Measurements from ENCODE around the gene STK11.
"Not testable (repeated sequence)": the region's sequence is repeated elsewhere in the genome, so short reads cannot be mapped to it uniquely, and the experiment has no call there.

STK11 gene

DNA sequence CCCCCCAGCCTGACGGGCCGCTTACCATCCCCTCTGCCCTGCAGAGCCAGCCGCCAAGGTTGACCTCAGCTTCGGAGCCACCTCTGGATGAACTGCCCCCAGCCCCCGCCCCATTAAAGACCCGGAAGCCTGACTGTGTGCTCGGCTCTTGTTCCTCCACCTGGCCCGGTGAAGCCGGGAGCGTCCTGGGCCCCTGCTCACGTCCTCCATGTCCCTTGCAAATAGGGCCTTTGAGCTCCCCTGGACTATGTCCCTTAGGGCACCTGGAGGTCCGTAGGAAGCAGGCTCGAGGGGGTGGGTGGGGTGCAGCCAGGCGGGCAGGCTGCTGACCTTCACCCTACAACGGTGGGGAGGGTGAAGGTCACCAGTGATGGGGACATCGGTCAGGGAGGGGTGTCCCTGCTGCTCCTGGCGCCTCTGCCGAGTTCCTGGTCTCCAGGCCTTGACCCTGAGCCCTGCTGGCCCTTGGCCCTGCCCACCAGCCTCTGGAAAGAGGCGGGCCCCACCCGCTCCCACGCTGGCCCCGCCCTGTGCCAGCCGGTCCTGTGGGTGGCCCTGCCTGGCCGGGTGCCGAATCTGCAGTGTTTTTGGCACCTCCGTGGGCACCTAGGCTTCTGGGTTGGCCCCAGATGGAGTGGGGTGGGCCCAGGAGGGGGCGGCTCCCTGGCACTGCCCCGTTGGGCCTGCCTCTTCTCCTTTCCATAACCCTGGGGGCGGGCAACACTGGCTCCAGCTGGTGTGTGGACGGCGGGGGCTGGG, 39.3 kb downstream of the STK11 start:
- Histone ChIP-seq H3K36me3 (ENCODE audit: control insufficient read depth in 5 of 5, insufficient read depth in 5 of 5, low read length in 5 of 5) (no peaks in the 10 kb centered on the region), H3K9me3 (ENCODE audit: control insufficient read depth in 5 of 5, low read length in 5 of 5) (no peaks in the 10 kb centered on the region), H3K27ac (ENCODE audit: low read depth, low read length) (peak overlapping the region; percentile 94), H3K4me3 (ENCODE audit: low read depth in 1 of 5, low read length in 5 of 5) (peak overlapping the region in 4 of 5 donors; percentile 27 to 55 (median 40)), H3K4me1 (ENCODE audit: control insufficient read depth in 5 of 5, insufficient read depth in 5 of 5, low read length in 5 of 5) (peaks cover 0 to 69% (median 63%) of the 10 kb centered on the region in 5 donors), H3K9ac (ENCODE audit: low read length in 5 of 5) (peak overlapping the region; percentile 33 to 72 (median 42)), H3K27me3 (ENCODE audit: control insufficient read depth in 5 of 5, insufficient read depth in 4 of 5, low read length in 5 of 5) (no peaks in the 10 kb centered on the region)

DNA sequence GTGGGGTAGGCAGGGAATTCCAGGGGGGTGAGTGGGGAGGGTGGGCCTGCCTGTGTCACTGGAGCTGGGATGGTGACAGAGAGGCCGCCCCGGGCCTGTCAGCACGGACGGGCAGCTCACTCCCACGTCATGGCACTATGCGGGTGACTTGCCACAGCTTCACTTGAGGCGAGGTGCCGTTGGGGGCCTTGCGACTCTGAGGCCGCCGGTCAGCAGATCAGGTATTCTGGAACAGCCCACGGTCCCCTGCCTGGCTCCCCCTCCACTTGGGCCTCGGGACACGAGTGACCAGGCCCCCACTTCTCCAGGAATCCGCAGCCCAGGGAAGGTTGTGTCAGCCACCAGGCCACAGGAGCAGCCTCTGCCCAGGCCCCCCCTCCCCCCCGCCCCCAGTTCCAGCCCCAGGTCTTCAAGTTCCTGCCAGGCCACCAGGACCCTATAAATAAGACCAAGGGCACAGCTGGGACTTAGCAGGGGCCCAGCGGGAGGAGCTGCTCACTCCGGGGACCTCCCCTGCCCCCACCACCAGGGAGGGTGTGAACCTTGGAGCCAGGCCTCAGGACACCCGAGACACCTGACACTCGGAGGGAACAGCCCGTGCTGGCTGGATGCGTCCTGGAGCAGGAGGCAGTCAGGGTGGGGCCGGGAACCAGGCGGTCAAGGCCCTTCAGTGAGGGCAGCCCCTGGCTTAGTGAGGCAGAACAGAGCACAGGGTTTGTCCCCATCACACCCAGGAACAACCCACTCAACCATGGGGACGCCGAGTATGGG, 40.1 kb downstream of the STK11 start:
- Histone ChIP-seq H3K9me3 (ENCODE audit: control insufficient read depth in 5 of 5, low read length in 5 of 5) (no peaks in the 10 kb centered on the region), H3K27ac (ENCODE audit: low read depth, low read length) (peak overlapping the region; percentile 94), H3K4me1 (ENCODE audit: control insufficient read depth in 5 of 5, insufficient read depth in 5 of 5, low read length in 5 of 5) (peaks cover 0 to 63% (median 61%) of the 10 kb centered on the region in 5 donors), H3K27me3 (ENCODE audit: control insufficient read depth in 5 of 5, insufficient read depth in 4 of 5, low read length in 5 of 5) (no peaks in the 10 kb centered on the region), H3K4me3 (ENCODE audit: low read depth in 1 of 5, low read length in 5 of 5) (no peak overlapping the region), H3K9ac (ENCODE audit: low read length in 5 of 5) (peak overlapping the region in 3 of 5 donors; percentile 30 to 72 (median 55)), H3K36me3 (ENCODE audit: control insufficient read depth in 5 of 5, insufficient read depth in 5 of 5, low read length in 5 of 5) (no peaks in the 10 kb centered on the region)

DNA sequence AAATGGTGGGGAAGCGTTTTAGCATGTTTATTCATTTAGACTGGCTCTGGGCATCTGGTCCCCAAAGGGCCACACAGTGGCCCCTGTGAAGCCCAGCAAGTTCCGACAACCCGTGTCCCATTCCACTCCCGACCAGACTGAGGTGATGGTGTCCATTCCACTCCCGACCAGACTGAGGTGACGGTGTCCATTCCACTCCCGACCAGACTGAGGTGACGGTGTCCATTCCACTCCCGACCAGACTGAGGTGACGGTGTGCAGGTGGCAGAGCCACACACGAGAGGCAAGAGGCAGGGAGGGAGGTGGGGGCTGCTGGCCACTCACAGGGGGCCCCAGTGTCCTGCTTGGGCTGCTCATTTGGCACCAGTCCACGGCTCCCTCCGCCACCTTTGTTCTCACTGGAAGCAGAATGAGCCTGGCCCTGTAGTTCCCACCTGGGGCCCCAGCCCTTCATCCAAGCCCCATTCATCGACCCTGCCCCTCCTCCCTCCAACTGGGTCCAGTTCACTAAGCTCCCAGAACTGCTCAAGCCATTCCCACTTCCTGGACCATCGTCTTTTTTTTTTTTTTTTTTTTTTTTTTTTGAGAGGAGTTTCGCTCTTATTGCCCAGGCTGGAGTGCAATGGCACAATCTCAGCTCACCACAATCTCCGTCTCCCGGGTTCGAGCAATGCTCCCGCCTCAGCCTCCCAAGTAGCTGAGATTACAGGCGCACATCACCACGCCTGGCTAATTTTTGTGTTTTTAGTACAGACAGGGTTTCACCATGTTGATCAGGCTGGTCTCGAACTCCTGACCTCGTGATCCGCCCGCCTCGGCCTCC, 40.9 kb downstream of the STK11 start:
- H3K9me3 ChIP-seq (ENCODE audit: control insufficient read depth in 5 of 5, low read length in 5 of 5); H3K36me3 ChIP-seq (ENCODE audit: control insufficient read depth in 5 of 5, insufficient read depth in 5 of 5, low read length in 5 of 5); H3K27me3 ChIP-seq (ENCODE audit: control insufficient read depth in 5 of 5, insufficient read depth in 4 of 5, low read length in 5 of 5); H3K4me3 ChIP-seq (ENCODE audit: low read depth in 1 of 5, low read length in 5 of 5): not testable (repeated sequence)
- Histone ChIP-seq H3K4me1 (ENCODE audit: control insufficient read depth in 5 of 5, insufficient read depth in 5 of 5, low read length in 5 of 5) (peaks cover 2 to 60% (median 56%) of the 10 kb centered on the region in 5 donors), H3K27ac (ENCODE audit: low read depth, low read length) (peak overlapping the region; percentile 41), H3K9ac (ENCODE audit: low read length in 5 of 5) (peak overlapping the region in 1 of 5 donors; percentile 30)

DNA sequence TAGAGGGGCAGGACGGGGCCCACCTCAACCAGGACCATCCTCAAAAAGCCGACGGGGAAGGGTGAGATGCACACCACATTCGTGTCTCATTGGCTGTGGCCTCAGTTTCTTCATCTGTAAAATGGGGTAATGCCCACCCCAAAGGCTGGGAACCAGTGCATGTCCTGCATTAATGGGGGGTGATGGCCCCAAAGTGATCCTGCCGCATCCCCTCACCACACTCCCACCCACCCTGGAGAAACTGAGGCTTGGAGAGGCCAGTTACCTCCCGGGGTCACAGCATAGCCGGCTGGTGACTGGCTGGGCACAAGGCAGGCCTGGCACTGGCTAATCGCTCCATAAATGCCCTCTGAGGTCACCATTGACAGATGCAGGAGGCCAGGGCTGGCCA, 42.2 kb downstream of the STK11 start:
- peak overlapping the region in 3 of 5 donors; percentile 59 to 84 (median 69) for H3K9ac ChIP-seq (ENCODE audit: low read length in 5 of 5)
- peak overlapping the region in 4 of 5 donors; percentile 42 to 80 (median 62) for H3K4me3 ChIP-seq (ENCODE audit: low read depth in 1 of 5, low read length in 5 of 5)

DNA sequence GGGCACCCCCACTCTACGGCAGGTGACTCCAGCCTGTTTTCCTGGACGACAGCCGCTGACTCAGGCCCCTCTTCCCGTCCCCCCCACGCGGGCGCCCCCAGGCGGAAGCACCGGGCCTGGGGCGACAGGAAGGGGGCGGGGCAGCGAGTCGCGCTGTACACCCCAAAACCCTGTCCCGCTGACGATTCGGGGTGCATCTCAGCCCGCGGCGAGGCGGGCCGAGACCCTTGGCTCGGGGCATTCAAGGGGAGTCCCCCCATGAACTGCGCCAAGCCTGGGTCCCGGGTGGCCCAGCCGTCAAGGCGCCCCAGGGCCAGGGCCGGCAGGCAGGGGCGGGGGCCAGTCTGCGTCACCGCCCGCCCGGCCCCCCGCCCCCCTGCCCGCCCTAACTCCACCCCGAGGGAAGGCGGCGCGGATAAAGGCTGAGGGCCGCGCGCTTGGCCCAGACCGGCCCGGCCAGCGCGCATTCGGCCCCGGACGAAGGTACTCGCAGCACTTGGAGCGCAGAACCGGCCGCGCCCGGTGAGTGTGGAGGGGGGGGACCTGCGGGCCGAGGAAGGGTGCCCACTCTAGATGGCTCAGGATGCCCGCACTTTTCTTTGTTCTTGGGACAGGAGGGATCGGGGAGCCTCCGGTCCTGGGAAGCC, 42.7 kb downstream of the STK11 start, which contains the start of gene MIDN:
Gene MIDN (plus strand): TSS at position 445 of the 647 bp plus-strand sequence. CDS start 1,714 bp downstream, outside the sequence.
- Histone ChIP-seq H3K4me3 (ENCODE audit: low read depth in 1 of 5, low read length in 5 of 5) (peak within 1 kb of the TSS in 4 of 5 donors; percentile 63 to 80 (median 70)), H3K36me3 (ENCODE audit: control insufficient read depth in 5 of 5, insufficient read depth in 5 of 5, low read length in 5 of 5) (peaks cover 0 to 8% (median 6%) of the 10 kb centered on the region in 5 donors), H3K9ac (ENCODE audit: low read length in 5 of 5) (peak within 1 kb of the TSS in 4 of 5 donors; percentile 71 to 84 (median 80)), H3K27me3 (ENCODE audit: control insufficient read depth in 5 of 5, insufficient read depth in 4 of 5, low read length in 5 of 5) (no peaks in the 10 kb centered on the region), H3K27ac (ENCODE audit: low read depth, low read length) (peak within 1 kb of the TSS; percentile 93), H3K4me1 (ENCODE audit: control insufficient read depth in 5 of 5, insufficient read depth in 5 of 5, low read length in 5 of 5) (peaks cover 2 to 55% (median 49%) of the 10 kb centered on the region in 5 donors), H3K9me3 (ENCODE audit: control insufficient read depth in 5 of 5, low read length in 5 of 5) (no peaks in the 10 kb centered on the region)

More for the DNA sequence above, 42.2 kb downstream of the STK11 start:
- Histone ChIP-seq H3K9me3 (ENCODE audit: control insufficient read depth in 5 of 5, low read length in 5 of 5) (no peaks in the 10 kb centered on the region), H3K4me1 (ENCODE audit: control insufficient read depth in 5 of 5, insufficient read depth in 5 of 5, low read length in 5 of 5) (peaks cover 2 to 57% (median 53%) of the 10 kb centered on the region in 5 donors), H3K36me3 (ENCODE audit: control insufficient read depth in 5 of 5, insufficient read depth in 5 of 5, low read length in 5 of 5) (peaks cover 0 to 8% (median 6%) of the 10 kb centered on the region in 5 donors), H3K27me3 (ENCODE audit: control insufficient read depth in 5 of 5, insufficient read depth in 4 of 5, low read length in 5 of 5) (no peaks in the 10 kb centered on the region), H3K27ac (ENCODE audit: low read depth, low read length) (peak overlapping the region; percentile 93)

DNA sequence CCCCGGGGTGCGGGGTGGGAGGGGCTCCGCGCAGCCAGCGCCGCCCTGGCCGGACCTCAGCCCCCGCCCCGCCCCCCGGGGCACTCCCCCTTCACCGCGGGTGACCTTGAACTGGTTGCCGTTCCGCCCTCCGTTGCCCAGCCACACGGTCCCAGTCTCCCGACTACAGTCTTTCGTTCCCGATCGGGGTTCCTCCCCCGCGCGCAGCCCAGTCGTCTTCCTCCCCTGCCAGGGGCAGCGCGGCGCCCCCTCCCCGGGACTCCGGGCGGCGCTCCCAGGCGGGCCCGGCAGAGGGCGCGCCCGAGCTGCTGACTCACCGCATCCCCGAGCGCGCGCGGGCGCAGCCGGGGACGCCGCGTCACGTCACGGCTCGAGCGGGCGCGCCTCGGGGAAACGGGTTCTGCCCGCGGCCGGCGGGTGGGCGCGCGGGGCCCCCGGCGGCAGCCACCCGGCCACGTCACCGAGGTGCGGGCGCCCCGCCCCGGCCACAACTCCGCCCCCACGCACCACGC, 43.3 kb downstream of the STK11 start:
- H3K4me1 ChIP-seq (ENCODE audit: control insufficient read depth in 5 of 5, insufficient read depth in 5 of 5, low read length in 5 of 5), result peaks cover 2 to 55% (median 49%) of the 10 kb centered on the region in 5 donors

DNA sequence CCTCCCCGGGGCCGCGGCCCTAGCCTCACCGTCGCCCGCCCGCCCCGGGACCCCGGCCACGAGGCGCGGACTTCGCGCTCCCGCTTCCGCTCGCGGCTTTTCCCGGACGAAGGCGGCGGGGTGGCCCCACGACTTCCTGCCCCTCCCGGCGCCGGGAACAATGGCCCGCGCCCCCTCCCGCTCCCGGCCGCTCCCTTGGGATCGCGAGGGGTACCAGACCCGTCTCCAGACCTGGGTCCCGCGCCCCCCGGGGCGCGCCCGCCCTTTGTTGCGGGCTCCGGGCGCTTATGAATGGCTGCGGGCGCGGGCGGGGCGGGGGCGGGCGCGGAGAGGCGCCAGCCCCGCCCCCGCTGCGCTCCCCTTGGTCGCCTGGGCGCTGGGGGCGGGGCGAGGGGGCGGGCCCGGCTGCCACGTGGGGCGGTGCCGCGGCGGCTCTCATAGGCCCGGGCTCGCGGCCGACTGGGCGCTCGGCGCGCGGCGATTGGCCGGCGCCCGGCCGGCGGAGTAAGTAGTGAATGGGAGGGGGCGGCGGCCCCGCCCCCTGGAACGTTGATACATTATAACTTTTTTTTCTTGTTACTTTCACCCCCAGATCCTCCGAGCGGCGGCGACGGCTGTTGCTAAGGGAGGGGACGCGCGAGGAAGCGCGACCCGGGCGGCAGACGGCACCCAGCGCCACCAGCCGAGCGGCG, 43.9 kb downstream of the STK11 start:
- peaks cover 0 to 17% (median 11%) of the 10 kb centered on the region in 5 donors for H3K36me3 ChIP-seq (ENCODE audit: control insufficient read depth in 5 of 5, insufficient read depth in 5 of 5, low read length in 5 of 5)
- peaks cover 2 to 55% (median 49%) of the 10 kb centered on the region in 5 donors for H3K4me1 ChIP-seq (ENCODE audit: control insufficient read depth in 5 of 5, insufficient read depth in 5 of 5, low read length in 5 of 5)
- no peaks in the 10 kb centered on the region for H3K27me3 ChIP-seq (ENCODE audit: control insufficient read depth in 5 of 5, insufficient read depth in 4 of 5, low read length in 5 of 5)
- no peaks in the 10 kb centered on the region for H3K9me3 ChIP-seq (ENCODE audit: control insufficient read depth in 5 of 5, low read length in 5 of 5)
- peak overlapping the region in 4 of 5 donors; percentile 37 to 84 (median 79) for H3K9ac ChIP-seq (ENCODE audit: low read length in 5 of 5)
- H3K4me3 ChIP-seq (ENCODE audit: low read depth in 1 of 5, low read length in 5 of 5), result peak overlapping the region in 4 of 5 donors; percentile 75 to 86 (median 78)
- H3K27ac ChIP-seq (ENCODE audit: low read depth, low read length), result peak overlapping the region; percentile 93

More for the DNA sequence above, 43.3 kb downstream of the STK11 start:
- H3K27ac ChIP-seq (ENCODE audit: low read depth, low read length), result peak overlapping the region; percentile 93
- no peaks in the 10 kb centered on the region for H3K9me3 ChIP-seq (ENCODE audit: control insufficient read depth in 5 of 5, low read length in 5 of 5)
- peak overlapping the region in 4 of 5 donors; percentile 71 to 83 (median 76) for H3K9ac ChIP-seq (ENCODE audit: low read length in 5 of 5)
- no peaks in the 10 kb centered on the region for H3K27me3 ChIP-seq (ENCODE audit: control insufficient read depth in 5 of 5, insufficient read depth in 4 of 5, low read length in 5 of 5)
- H3K4me3 ChIP-seq (ENCODE audit: low read depth in 1 of 5, low read length in 5 of 5), result peak overlapping the region in 4 of 5 donors; percentile 63 to 80 (median 70)
- H3K36me3 ChIP-seq (ENCODE audit: control insufficient read depth in 5 of 5, insufficient read depth in 5 of 5, low read length in 5 of 5), result peaks cover 0 to 11% (median 6%) of the 10 kb centered on the region in 5 donors

DNA sequence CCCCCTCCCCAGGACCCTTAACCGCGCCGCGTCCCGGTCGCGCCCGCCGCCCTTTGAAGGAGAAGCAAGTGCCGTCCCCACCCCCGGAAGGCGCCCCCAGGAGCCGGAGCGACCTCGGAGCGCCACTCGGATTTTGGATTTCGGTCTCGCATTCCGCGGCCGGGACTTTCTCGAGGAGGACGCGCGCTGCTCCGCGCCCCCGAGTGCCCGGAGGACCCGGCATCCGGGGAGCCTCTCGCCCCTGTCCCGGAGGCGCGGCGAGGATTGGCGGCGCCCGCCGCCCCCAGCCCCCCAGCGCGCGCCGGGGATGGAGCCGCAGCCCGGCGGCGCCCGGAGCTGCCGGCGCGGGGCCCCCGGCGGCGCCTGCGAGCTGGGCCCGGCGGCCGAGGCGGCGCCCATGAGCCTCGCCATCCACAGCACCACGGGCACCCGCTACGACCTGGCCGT, 44.4 kb downstream of the STK11 start:
- Histone ChIP-seq H3K9ac (ENCODE audit: low read length in 5 of 5) (peak overlapping the region in 4 of 5 donors; percentile 37 to 84 (median 78)), H3K27me3 (ENCODE audit: control insufficient read depth in 5 of 5, insufficient read depth in 4 of 5, low read length in 5 of 5) (no peaks in the 10 kb centered on the region)

More for the DNA sequence above, 44.4 kb downstream of the STK11 start:
- Histone ChIP-seq H3K4me1 (ENCODE audit: control insufficient read depth in 5 of 5, insufficient read depth in 5 of 5, low read length in 5 of 5) (peaks cover 2 to 55% (median 49%) of the 10 kb centered on the region in 5 donors), H3K4me3 (ENCODE audit: low read depth in 1 of 5, low read length in 5 of 5) (peak overlapping the region in 4 of 5 donors; percentile 75 to 86 (median 78)), H3K36me3 (ENCODE audit: control insufficient read depth in 5 of 5, insufficient read depth in 5 of 5, low read length in 5 of 5) (peaks cover 0 to 22% (median 17%) of the 10 kb centered on the region in 5 donors), H3K9me3 (ENCODE audit: control insufficient read depth in 5 of 5, low read length in 5 of 5) (no peaks in the 10 kb centered on the region), H3K27ac (ENCODE audit: low read depth, low read length) (peak overlapping the region; percentile 72)
